GM12878 (cell line): Measurements from ENCODE around the gene BDKRB2. TPM values are rescaled to one million over a fixed set of nuclear protein-coding genes. Genes with fewer than 3 reads are reported as not detected.

Experiments
- ATAC-seq: fragments of 200-7000 bp; cut with Tn5 transposase; 3 replicates; pipeline ENCODE4 v1.9.1; 2020; ENCODE audit warnings: mild to moderate bottlenecking, moderate library complexity
- BruUV-seq: library from RNA; stranded (reverse); fragments of 400-500 nt; replicated peaks from 2 replicates; lab custom pipeline; 2021; lab: Mats Ljungman, UMichigan
- CTCF ChIA-PET: fragments of 300-600 bp; sonication (Branson Sonifier 250); formaldehyde crosslinking; extraction: SDS; loops from one replicate; lab custom pipeline; 2021; ENCODE audit warnings: inconsistent platforms; lab: Yijun Ruan, JAX
- POLR2A ChIA-PET: fragments of 350-600 bp; formaldehyde crosslinking; extraction: SDS; loops from one replicate; lab custom pipeline; 2021; ENCODE audit warnings: inconsistent platforms; lab: Charles Lee
- RAD21 ChIA-PET: fragments of 300-600 bp; sonication (Branson Sonifier 250); formaldehyde crosslinking; loops from one replicate; lab custom pipeline; 2023; ENCODE audit warnings: antibody characterized with exemption; ENCODE audit not compliant: unreplicated experiment; lab: Charles Lee
- SMC1A ChIA-PET: fragments of 300-600 bp; sonication (Branson Sonifier 250); formaldehyde crosslinking; loops from one replicate; lab custom pipeline; 2023; ENCODE audit not compliant: unreplicated experiment, uncharacterized antibody; lab: Charles Lee
- DNase-seq: peaks from one replicate; pipeline ENCODE4 v3.0.0-alpha.2; 2011; ENCODE audit warnings: low read depth, low spot score
- FAIRE-seq: peaks from 3 replicates; lab custom pipeline; 2011; peaks lifted over from hg19 to GRCh38; lab: Jason Lieb, UNC
- H2AFZ ChIP-seq: 2 replicates; pipeline ENCODE4 v1.6.0; 2011; ENCODE audit warnings: low read depth, low read length, control low read depth; ENCODE audit not compliant: control insufficient read depth
- H3K27ac ChIP-seq: 2 replicates; pipeline ENCODE4 v1.5.1; 2011; ENCODE audit warnings: control low read depth; ENCODE audit not compliant: control insufficient read depth, insufficient read depth
- H3K27me3 ChIP-seq, 2 experiments: replicated peaks in 1 of 2; 2 replicates each; pipeline versions ENCODE4 v1.6.0 to v1.6.1; 2011; ENCODE audit warnings: low read length in 1 of 2; ENCODE audit not compliant: control insufficient read depth in 2 of 2, insufficient read depth in 2 of 2
- H3K36me3 ChIP-seq, 2 experiments: 2 replicates each; pipeline ENCODE4 v1.5.1; 2011; ENCODE audit warnings: low read length in 1 of 2; ENCODE audit not compliant: control insufficient read depth in 2 of 2, insufficient read depth in 2 of 2
- H3K4me1 ChIP-seq: 2 replicates; pipeline ENCODE4 v1.6.1; 2011; ENCODE audit warnings: mild to moderate bottlenecking, low read length, moderate library complexity, mixed read lengths; ENCODE audit not compliant: control insufficient read depth, insufficient read depth
- H3K4me2 ChIP-seq: 2 replicates; pipeline ENCODE4 v1.6.0; 2011; ENCODE audit warnings: control low read depth; ENCODE audit not compliant: control insufficient read depth, insufficient read depth
- H3K4me3 ChIP-seq: fragments of 200-600 bp; sonication (generic); 2 replicates; pipeline ENCODE4 v1.5.1; 2016
- H3K79me2 ChIP-seq: 2 replicates; pipeline ENCODE4 v1.6.0; 2011; ENCODE audit warnings: low read length; ENCODE audit not compliant: control insufficient read depth, insufficient read depth
- H3K9ac ChIP-seq: 2 replicates; pipeline ENCODE4 v1.8.0; 2011; ENCODE audit warnings: low read length, control low read depth, mixed read lengths; ENCODE audit not compliant: control insufficient read depth, insufficient read depth
- H3K9me3 ChIP-seq: replicated peaks from 3 replicates; pipeline ENCODE4 v1.5.1; 2011; ENCODE audit warnings: mild to moderate bottlenecking, low read length; ENCODE audit not compliant: control insufficient read depth, insufficient read depth
- H4K20me1 ChIP-seq: 2 replicates; pipeline ENCODE4 v1.6.0; 2011; ENCODE audit not compliant: control insufficient read depth, insufficient read depth
- ATF7 ChIP-seq: fragments of 450-650 bp; IDR thresholded peaks from 2 replicates; pipeline ENCODE4 v1.6.1; 2016; ENCODE audit warnings: low read depth, mild to moderate bottlenecking
- BCL11A ChIP-seq: IDR thresholded peaks from 2 replicates; pipeline ENCODE4 v1.6.1; 2011; ENCODE audit warnings: low read depth, low read length
- BHLHE40 ChIP-seq, 2 experiments: fragments of 450-650 bp in 1 of 2; IDR thresholded peaks; 2 replicates each; pipeline ENCODE4 v1.6.1; 2011 to 2017; ENCODE audit warnings: low read depth in 2 of 2, borderline replicate concordance in 1 of 2, improper control_type of control experiment in 1 of 2, low read length in 1 of 2, mild to moderate bottlenecking in 1 of 2
- CBX3 ChIP-seq: fragments of 200-600 bp; sonication (generic); IDR thresholded peaks from 2 replicates; pipeline ENCODE4 v1.6.1; 2016; ENCODE audit warnings: low read depth, borderline replicate concordance
- CEBPB ChIP-seq, 2 experiments: fragments of 150-350 bp in 1 of 2; IDR thresholded peaks; 2 replicates each; pipeline ENCODE4 v1.6.1; 2012 to 2014; ENCODE audit warnings: low read depth in 2 of 2, low read length in 2 of 2, borderline replicate concordance in 1 of 2, inconsistent platforms in 1 of 2
- DPF2 ChIP-seq: fragments of 450-650 bp; IDR thresholded peaks from 2 replicates; pipeline ENCODE4 v1.6.1; 2017; ENCODE audit warnings: mild to moderate bottlenecking
- GATAD2B ChIP-seq: fragments of 450-650 bp; conservative IDR thresholded peaks from 2 replicates; pipeline ENCODE4 v1.6.1; 2017; ENCODE audit warnings: low read depth, mild to moderate bottlenecking, moderate library complexity
- IKZF2 ChIP-seq, 2 experiments: fragments of 450-650 bp; IDR thresholded peaks; 2 replicates each; pipeline ENCODE4 v1.6.1; 2017; ENCODE audit warnings: mild to moderate bottlenecking in 2 of 2, moderate library complexity in 2 of 2
- MEF2B ChIP-seq: fragments of 450-650 bp; IDR thresholded peaks from 2 replicates; pipeline ENCODE4 v1.6.1; 2018; ENCODE audit warnings: mild to moderate bottlenecking, moderate library complexity; ENCODE audit not compliant: partially characterized antibody, poor library complexity, severe bottlenecking
- NBN ChIP-seq: fragments of 450-650 bp; IDR thresholded peaks from 2 replicates; pipeline ENCODE4 v1.6.1; 2016
- NR2F1 ChIP-seq: fragments of 450-650 bp; conservative IDR thresholded peaks from 2 replicates; pipeline ENCODE4 v1.6.1; 2017; ENCODE audit warnings: mild to moderate bottlenecking
- PAX5 ChIP-seq: IDR thresholded peaks from 2 replicates; pipeline ENCODE4 v1.6.1; 2011; ENCODE audit warnings: low read depth, low read length, borderline replicate concordance
- RBBP5 ChIP-seq: fragments of 200-600 bp; sonication (generic); conservative IDR thresholded peaks from 2 replicates; pipeline ENCODE4 v1.6.1; 2016
- RCOR1 ChIP-seq: conservative IDR thresholded peaks from 2 replicates; pipeline ENCODE4 v1.6.1; 2012; ENCODE audit warnings: low read depth, low read length, improper control_type of control experiment
- SMAD5 ChIP-seq: IDR thresholded peaks from 2 replicates; pipeline ENCODE4 v1.6.1; 2016; ENCODE audit warnings: antibody characterized with exemption, low read depth
- SP1 ChIP-seq: IDR thresholded peaks from one replicate; pipeline ENCODE4 v1.6.1; 2011; ENCODE audit warnings: low read depth, low read length
- SPI1 ChIP-seq: IDR thresholded peaks from 2 replicates; pipeline ENCODE4 v1.6.1; 2011; ENCODE audit warnings: low read depth, mild to moderate bottlenecking, low read length, moderate library complexity, borderline replicate concordance; ENCODE audit not compliant: insufficient read depth
- TCF12 ChIP-seq: IDR thresholded peaks from 2 replicates; pipeline ENCODE4 v1.6.1; 2011; ENCODE audit warnings: low read depth, mild to moderate bottlenecking, low read length
- ZSCAN29 ChIP-seq: fragments of 450-650 bp; IDR thresholded peaks from 2 replicates; pipeline ENCODE4 v1.6.1; 2017; ENCODE audit warnings: mild to moderate bottlenecking, moderate library complexity
- WGBS: methylation state at CpG from one replicate; pipeline ENCODE4 v1.1.6; 2016; ENCODE audit warnings: low lambda C conversion rate; ENCODE audit not compliant: insufficient replicate concordance, insufficient coverage; ENCODE audit errors: missing lambda C conversion rate; 5-methylcytosine and 5-hydroxymethylcytosine counted together
- in situ Hi-C: fragments of 300-500 bp; cut with MboI; formaldehyde crosslinking; loops from 9 replicates; pipeline ENCODE4 v1.14.3; 2018; ENCODE audit warnings: mixed read lengths
- intact Hi-C: fragments of 100-400 bp; cut with micrococcal nuclease; formaldehyde crosslinking; loops from one replicate; pipeline ENCODE4 v1.14.2; 2022; ENCODE audit not compliant: unreplicated experiment
- polyA plus RNA-seq, 11 experiments: library from polyadenylated mRNA; depleted of rRNA in 4 of 11; unstranded in 6 of 11; stranded (reverse) in 5 of 11; fragments of >200 nt; fragmentation: Nextera tagmentation in 4 of 11; fragmentation: Illumina TruSeq in 1 of 11; extraction: Ambion mirVana in 4 of 11; extraction: Trizol in 1 of 11; gene quantifications; 1 replicate in 1 of 11; 2 replicates in 10 of 11; pipeline versions ENCODE4 v1.2.1 to v1.2.3, GENCODE V29; 2011 to 2016; ENCODE audit warnings: inconsistent platforms in 2 of 11, missing spikeins in 2 of 11, low read depth in 1 of 11
- total RNA-seq, 4 experiments: library from RNA; depleted of rRNA in 3 of 4; stranded (reverse); fragments of >200 nt in 3 of 4; fragmentation: Illumina TruSeq in 1 of 4; extraction: Trizol in 1 of 4; gene quantifications; 2 replicates each; pipeline versions ENCODE4 v1.2.1 to v1.2.3, GENCODE V29; 2013 to 2021
- TF ChIP-seq, protein P1 (sequence below): fragments of 450-650 bp; IDR thresholded peaks from 2 replicates; pipeline ENCODE4 v1.6.1; 2018; ENCODE audit warnings: mild to moderate bottlenecking, low read depth, moderate library complexity; ENCODE audit not compliant: partially characterized antibody
- TF ChIP-seq, protein P2 (sequence below): fragments of 450-650 bp; IDR thresholded peaks from 2 replicates; pipeline ENCODE4 v1.6.1; 2017; ENCODE audit warnings: mild to moderate bottlenecking

BDKRB2 gene
- total and polyA plus RNA-seq, 10 of the 15 experiments (the other 5 are each of a cell fraction or from before 2014, with no cell fraction given), result 0.08 TPM; not detected in 9

DNA sequence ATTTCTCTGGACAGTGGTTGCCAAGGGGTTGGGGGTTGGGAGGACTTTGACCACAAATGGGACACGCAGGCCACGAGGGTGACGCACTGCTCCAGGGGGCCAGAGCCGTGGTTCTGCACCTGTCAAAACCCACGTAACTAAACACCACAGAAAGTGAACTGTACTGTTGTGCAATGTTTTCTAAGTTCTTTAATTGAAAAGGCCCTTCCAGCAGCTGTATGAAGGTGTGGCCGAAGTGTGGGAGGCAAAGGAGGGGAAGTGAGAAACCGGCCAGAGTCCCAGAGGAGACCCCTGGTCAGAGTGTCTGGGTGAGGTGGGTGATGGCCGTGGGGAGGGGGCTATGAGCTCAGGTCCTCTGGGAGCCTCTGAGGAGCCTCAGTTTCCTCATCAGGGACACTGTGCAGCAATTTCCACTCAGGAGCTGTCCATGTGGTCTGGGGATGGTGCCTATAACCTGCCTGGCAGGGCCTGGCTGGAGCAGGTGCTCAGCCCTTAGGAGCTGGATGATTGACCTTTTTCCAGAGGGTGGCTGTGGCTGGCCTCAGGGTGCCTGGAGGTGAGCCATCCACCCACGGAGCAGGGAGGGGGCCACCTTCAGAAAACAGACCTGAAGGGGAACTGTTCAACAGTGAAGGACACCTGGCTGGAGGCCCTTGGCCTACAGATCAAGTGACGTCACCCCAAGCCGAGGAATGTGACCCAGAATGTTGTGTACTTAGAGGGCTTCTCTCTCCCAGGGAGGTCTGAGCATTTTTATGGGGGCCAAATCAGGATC is 9.8 kb upstream of the BDKRB2 start:
- Histone ChIP-seq H3K9ac (no peak overlapping the region), H3K4me3 (no peak overlapping the region), H3K4me1 (no peaks in the 10 kb centered on the region; the same call in 1 of the 2 replicates), H3K27ac (no peak overlapping the region), H3K27me3 (peaks cover 0 to 4% of the 10 kb centered on the region in 2 experiments; a peak in 2 of 4 replicates), H3K4me2 (no peak overlapping the region), H3K36me3 (no peaks in the 10 kb centered on the region), H2AFZ (no peak overlapping the region), H4K20me1 (no peaks in the 10 kb centered on the region), H3K79me2 (no peaks in the 10 kb centered on the region), H3K9me3 (no peaks in the 10 kb centered on the region)
- intact Hi-C loops, result no loop called here
- POLR2A ChIA-PET, result no interaction called here
- in situ Hi-C loops, result no loop called here
- SMC1A ChIA-PET, result interaction anchor here (1.1 kb wide), 1 partner anchor 18 kb away, joined by 4 read pairs; no protein-coding TSS in a partner anchor
- no peak for DNase-seq
- BruUV-seq, result no TSS peak
- WGBS, result 0% methylated on average over 11 of the region's 11 CpGs
- RAD21 ChIA-PET, result no interaction called here
- CTCF ChIA-PET, result interaction anchor here (1.8 kb wide), 1 partner anchor 81 kb away, joined by 4 read pairs; no protein-coding TSS in a partner anchor
- FAIRE-seq, result no peak
- ATAC-seq, result peak; percentile 73
- peak; percentile 16 to 76; a peak in 3 of 4 replicates for TF ChIP-seq BHLHE40 (IDR thresholded peaks at IDR 0.05; ENCODE audit: borderline replicate concordance in 1 of 2, low read depth in 2 of 2, low read length in 1 of 2)
- TF ChIP-seq PAX5, result peak; percentile 60
- peak; percentile 68 for TF ChIP-seq BCL11A
- TF ChIP-seq IKZF2 (IDR thresholded peaks at IDR 0.05), result peak; percentile 67 to 79; a peak in 2 of 4 replicates
- TF ChIP-seq RBBP5, result no peak
- TF ChIP-seq ZSCAN29, result peak; percentile 44; the same call in 1 of the 2 replicates
- peak; percentile 94 for TF ChIP-seq SPI1
- TF ChIP-seq MEF2B, result peak; percentile 90
- peak; percentile 73 for TF ChIP-seq ATF7
- no peak for TF ChIP-seq SMAD5
- TF ChIP-seq TCF12, result peak; percentile 93
- TF ChIP-seq RCOR1, result no peak
- TF ChIP-seq, protein P1, sequence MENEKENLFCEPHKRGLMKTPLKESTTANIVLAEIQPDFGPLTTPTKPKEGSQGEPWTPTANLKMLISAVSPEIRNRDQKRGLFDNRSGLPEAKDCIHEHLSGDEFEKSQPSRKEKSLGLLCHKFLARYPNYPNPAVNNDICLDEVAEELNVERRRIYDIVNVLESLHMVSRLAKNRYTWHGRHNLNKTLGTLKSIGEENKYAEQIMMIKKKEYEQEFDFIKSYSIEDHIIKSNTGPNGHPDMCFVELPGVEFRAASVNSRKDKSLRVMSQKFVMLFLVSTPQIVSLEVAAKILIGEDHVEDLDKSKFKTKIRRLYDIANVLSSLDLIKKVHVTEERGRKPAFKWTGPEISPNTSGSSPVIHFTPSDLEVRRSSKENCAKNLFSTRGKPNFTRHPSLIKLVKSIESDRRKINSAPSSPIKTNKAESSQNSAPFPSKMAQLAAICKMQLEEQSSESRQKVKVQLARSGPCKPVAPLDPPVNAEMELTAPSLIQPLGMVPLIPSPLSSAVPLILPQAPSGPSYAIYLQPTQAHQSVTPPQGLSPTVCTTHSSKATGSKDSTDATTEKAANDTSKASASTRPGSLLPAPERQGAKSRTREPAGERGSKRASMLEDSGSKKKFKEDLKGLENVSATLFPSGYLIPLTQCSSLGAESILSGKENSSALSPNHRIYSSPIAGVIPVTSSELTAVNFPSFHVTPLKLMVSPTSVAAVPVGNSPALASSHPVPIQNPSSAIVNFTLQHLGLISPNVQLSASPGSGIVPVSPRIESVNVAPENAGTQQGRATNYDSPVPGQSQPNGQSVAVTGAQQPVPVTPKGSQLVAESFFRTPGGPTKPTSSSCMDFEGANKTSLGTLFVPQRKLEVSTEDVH, result no peak
- TF ChIP-seq GATAD2B, result peak; percentile 88; the same call in 1 of the 2 replicates
- peak; percentile 98 for TF ChIP-seq DPF2
- TF ChIP-seq NBN, result no peak
- peak; percentile 30 for TF ChIP-seq SP1
- TF ChIP-seq CEBPB (IDR thresholded peaks at IDR 0.05; ENCODE audit: borderline replicate concordance in 1 of 2, low read depth in 2 of 2, low read length in 2 of 2), result peak in 1 of 2 experiments; percentile 75; a peak in 2 of 4 replicates
- no peak for TF ChIP-seq CBX3
- TF ChIP-seq, protein P2, sequence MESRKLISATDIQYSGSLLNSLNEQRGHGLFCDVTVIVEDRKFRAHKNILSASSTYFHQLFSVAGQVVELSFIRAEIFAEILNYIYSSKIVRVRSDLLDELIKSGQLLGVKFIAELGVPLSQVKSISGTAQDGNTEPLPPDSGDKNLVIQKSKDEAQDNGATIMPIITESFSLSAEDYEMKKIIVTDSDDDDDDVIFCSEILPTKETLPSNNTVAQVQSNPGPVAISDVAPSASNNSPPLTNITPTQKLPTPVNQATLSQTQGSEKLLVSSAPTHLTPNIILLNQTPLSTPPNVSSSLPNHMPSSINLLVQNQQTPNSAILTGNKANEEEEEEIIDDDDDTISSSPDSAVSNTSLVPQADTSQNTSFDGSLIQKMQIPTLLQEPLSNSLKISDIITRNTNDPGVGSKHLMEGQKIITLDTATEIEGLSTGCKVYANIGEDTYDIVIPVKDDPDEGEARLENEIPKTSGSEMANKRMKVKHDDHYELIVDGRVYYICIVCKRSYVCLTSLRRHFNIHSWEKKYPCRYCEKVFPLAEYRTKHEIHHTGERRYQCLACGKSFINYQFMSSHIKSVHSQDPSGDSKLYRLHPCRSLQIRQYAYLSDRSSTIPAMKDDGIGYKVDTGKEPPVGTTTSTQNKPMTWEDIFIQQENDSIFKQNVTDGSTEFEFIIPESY, result no peak
- TF ChIP-seq NR2F1, result peak; percentile 93
